HG03571 (cell line): ENCODE measurements around the gene ASAP3.
"Not testable (repeated sequence)": the region's sequence is repeated elsewhere in the genome, so short reads cannot be mapped to it uniquely, and the experiment has no call there.

Source experiments
- ATAC-seq: cut with Tn5 transposase; IDR thresholded peaks from one replicate; pipeline ENCODE4 v1.9.1; 2021; ENCODE audit not compliant: unreplicated experiment

Gene ASAP3

GRCh38 chr1:23515905-23516304, 31.9 kb upstream of the ASAP3 start:
- no peak for ATAC-seq

DNA sequence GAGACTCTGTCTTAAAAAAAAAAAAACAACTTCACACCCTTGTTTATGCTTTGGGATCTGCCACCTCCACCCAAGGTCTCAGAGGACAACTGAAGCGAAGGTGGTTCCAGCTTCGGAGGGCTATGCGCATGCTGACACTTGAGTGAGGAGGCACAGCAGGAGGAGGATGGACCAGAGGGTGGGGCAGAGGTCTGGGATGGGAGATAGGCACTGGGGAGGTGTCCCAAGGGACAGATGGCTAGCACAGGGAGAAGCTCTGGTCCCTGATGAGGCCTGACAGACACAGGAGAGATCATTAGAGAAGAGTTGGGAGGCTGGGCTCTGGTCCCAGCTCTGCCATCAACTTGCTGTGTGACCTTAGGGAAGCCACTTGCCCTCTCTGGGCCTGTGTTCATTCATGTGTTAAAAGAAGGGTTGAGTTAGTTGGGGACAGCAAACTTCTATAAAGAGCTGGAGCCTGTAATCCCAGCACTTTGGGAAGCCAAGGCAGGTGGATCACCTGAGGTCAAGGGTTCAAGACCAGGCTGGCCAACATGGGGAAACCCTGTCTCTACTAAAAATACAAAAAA, 30.2 kb upstream of the ASAP3 start:
- no peak for ATAC-seq

DNA sequence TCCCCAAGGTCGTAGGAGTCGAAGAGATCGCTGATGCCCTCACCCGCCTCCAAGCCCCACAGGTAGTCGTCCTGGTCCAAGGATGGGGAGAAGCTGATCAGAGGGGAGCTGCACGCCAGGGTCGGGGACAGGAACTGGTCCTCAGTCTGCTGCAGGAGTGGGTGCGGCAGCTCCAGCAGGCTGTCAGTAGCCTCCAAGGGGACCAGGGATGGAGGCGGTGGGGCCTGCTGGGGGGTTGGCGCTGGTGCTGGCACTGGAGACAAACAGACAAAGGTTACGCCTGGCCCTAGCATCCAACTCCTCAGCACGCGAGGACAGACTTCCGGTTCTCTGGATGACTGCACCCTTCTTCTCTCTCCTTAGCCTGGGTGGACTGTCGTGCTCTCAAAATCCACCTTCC, 25.9 kb upstream of the ASAP3 start:
- ATAC-seq: no peak

DNA sequence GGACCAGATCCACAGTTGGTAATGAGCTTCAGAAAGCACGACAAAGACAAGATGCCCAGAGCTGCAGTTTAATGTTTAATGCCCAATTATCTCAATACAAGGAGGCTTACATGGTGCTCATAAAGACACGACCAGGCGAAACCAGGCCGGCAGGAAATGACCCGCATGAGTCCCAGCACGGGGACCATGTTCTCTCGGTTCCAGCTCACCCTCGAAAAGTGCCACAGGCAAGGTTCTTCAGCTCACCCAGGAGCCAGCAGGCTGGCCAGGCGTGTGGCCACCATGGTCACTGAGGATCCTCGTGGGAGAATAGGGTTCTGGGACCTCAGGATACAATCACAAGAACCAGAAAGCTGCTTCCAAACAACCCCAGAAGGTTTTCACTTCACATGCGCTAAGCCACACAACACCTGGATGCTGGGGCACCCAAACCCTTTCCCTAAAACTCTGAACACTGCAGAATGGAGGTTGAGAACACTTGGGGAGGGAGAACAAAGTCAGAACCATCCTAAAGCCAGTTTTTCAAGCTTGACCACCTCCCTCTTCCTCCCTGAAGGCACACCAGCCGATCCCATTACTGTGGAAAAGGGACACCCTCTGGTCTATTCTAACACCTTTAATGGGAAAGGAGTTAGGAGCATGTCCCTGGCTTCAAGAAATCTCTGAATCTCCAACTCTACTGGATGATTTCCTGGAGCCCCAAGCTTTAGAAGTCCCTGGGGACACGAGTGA, 22.6 kb upstream of the ASAP3 start:
- no peak for ATAC-seq

- ATAC-seq: no peak
Measured at GRCh38 chr1:23505851-23506250, 21.9 kb upstream of the ASAP3 start.

GRCh38 chr1:23504156-23504555, 20.2 kb upstream of the ASAP3 start:
- ATAC-seq: not testable (repeated sequence)

GRCh38 chr1:23502951-23503350, 19.0 kb upstream of the ASAP3 start:
- no peak for ATAC-seq

DNA sequence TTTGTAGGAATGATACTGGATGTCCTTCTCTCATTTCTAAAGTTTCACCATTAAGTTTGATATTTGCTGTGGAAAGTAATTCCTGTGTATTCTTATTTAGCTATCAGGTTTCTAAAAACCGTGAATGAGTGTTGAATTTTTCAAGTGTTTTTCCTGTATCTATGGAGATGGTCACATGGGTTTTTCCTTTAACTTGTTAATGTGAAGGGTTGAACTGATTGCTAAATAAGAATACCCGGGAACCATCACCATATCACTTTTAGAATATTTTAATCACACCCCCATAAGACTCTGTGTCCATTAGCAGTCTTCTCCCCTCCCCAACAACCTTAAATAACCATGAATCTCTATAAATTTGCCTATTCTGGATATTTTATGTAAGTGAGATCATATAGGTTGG, 16.5 kb upstream of the ASAP3 start:
- ATAC-seq: no peak

DNA sequence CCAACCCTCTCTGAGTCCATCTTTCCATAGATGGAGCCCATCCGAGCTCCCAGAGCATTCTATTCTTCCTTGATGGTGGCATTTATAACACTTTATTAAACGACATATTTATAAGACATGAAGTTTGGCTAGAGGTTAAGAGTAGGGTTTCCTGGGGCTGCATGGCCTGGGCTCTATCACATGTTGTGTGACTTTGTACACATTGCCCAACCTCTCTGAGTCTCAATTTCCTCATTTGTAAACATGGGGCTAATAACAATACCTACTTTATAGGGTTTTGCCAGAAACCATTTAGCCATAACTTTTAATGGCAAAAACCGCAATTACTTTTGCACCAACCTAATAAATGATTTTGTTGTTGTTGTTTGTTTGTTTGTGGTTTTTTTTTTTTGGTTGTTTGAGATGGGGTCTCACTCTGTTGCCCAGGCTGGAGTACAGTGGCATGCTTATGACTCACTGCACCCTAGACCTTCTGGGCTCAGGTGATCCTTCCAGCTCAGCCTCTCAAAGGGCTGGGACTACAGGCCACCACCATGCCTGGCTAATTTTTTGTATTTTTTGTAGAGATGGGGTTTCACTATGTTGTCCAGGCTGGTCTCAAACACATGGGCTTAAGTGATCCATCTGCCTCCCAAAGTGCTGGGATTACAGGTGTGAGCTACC, 13.9 kb upstream of the ASAP3 start:
- no peak for ATAC-seq

DNA sequence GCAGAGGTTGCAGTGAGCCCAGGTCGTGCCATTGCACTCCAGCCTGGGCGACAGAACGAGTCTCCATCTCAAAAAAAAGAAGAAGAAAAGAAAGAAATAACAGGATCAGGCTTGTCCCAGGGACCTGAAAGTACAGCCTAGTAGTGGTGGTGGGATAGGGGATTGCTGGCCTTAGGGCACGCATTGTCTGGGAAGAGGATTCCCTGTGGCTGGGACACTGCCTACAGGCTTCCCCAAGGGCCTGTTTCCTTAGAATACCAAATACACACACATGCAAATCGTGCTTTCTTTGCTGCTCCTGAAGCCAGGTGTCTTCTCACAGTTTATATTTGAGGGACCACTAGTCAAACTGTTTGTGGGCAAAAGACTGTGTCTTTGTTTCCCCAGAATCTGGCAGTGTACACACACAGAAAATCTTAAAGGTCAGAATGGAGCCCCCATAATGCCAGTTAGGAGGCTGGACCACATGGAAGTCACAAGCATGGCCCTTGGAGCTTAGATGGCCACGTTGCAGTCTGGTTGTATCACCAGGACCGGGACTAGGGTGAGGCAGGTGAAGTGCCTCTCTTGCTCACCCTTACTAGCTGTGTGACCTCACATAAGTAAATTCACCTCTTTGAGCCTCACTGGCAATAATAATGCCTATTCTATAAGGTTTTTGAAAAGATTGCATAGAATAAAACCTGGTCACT, 12.7 kb upstream of the ASAP3 start:
- no peak for ATAC-seq

DNA sequence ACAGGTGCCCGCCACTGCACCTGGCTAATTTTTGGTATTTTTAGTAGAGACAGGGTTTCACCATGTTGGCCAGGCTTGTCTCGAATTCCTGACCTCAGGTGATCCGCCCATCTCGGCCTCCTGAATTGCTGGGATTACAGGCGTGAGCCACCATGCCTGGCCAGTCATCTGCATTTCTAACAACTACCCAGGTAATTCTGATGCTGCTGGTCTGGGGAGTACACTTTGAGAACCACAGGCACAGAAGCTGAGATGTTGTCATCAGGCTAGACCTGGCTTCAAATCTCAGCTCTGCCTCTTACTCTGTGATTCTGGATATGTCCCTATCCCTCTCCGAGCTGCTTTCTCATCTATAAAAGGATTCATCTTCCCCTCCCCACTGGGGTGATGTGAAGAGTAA, 10.9 kb upstream of the ASAP3 start:
- ATAC-seq: not testable (repeated sequence)

DNA sequence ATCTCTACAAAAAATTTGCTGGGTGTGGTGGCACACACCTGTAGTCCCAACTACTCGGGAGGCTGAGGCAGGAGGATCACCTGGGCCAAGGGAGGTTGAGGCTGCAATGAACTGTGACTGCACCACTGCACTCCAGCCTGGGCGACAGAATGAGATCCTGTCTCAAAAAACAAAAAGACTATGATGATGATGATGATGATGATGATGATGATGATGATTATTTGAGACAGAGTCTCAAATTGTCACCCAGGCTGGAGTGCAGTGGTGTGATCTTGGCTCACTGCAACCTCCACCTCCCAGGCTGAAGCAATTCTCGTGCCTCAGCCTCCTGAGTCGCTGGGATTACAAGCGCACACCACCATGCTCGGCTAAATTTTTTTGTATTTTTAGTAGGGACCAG, 8.8 kb upstream of the ASAP3 start:
- ATAC-seq: not testable (repeated sequence)

DNA sequence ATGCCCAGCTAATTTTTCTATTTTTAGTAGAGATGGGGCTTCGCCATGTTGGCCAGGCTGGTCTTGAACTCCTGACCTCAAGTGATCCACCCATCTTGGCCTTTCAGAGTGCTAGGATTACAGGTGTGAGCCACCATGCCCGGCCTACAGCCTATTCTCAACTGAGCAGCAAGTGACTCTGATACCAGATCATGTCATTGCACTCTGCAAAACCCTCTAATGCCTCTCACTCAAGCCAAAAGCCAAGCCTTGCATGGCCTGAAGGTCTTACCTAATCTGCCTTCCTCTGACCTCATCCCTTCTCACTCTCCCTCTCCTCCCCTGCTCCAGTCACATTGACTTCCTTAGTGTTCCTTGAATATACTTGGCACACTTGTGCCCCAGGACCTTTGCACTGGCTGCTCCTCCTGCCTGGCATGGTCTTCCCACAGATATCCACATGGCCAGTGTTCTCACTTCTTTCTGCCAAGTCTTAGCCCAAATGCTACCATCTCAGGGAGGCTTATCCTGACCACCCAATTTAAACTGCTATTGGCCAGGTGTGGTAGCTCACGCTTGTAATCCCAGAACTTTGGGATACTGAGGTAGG, 8.2 kb upstream of the ASAP3 start:
- ATAC-seq: no peak

- ATAC-seq: no peak
Measured at GRCh38 chr1:23489842-23490241, 5.9 kb upstream of the ASAP3 start.

- ATAC-seq: no peak
Measured at GRCh38 chr1:23485002-23485332, 988 bp upstream of the ASAP3 start.

GRCh38 chr1:23484253-23485001, 448 bp upstream of the ASAP3 start:
- ATAC-seq: no peak

DNA sequence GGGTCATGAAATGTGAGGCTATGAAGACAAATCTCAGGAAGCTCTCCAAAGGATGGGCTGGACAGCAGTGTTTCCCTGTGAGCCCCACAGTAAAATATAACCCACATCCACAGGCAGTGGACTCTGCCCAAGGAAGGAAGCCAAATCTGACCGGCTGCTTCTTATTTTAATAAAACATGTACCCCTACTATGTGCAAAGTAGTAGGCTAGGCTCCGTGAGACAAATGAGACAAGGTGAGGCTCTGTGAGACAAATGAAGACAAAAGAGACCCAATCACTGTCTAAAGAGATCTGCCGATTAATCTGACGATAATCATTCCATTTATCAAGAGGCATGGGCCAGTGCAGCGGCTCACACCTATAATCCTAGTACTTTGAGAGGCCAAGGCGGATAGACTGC, 2.1 kb downstream of the ASAP3 start:
- no peak for ATAC-seq

GRCh38 chr1:23481026-23481597, 2.9 kb downstream of the ASAP3 start:
- ATAC-seq: no peak

GRCh38 chr1:23480187-23481025, 3.6 kb downstream of the ASAP3 start:
- no peak for ATAC-seq

- no peak for ATAC-seq
Measured at GRCh38 chr1:23479666-23479941, 4.4 kb downstream of the ASAP3 start.
